Measurements from ENCODE around the gene CFAP221. TPM values are rescaled to one million over a fixed set of nuclear protein-coding genes. Genes with fewer than 3 reads are reported as not detected.

Gene CFAP221
- total RNA-seq, 1 donor from 2014 or later = 1.0 TPM

DNA sequence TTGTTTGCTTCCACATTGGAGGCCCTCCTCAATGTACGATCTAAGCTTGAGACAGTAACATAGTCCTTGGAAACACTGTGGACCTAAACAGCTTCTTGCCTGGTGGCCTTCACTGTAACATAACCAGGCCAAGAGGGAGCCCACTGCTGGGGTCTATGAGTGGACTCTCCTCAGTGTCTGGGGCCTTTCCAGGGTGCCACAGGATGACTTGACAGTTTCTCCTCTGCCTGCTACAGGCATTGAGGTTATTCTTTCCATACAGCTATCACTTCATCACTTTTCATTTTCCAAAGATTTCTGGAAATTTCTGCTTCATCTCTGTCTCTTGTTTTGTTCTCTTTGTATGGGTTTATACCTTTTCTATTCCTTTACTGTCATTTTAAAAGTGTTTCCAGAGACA lies 31.3 kb upstream of the CFAP221 start:
- Histone ChIP-seq H3K27me3 (ENCODE audit: low read depth) (peaks cover 24% of the 10 kb centered on the region), H3K27ac (replicated peaks) (no peak overlapping the region), H3K4me3 (no peak overlapping the region), H3K4me1 (no peaks in the 10 kb centered on the region), H3K9me3 (replicated peaks) (no peaks in the 10 kb centered on the region), H3K36me3 (no peaks in the 10 kb centered on the region)
- intact Hi-C loops (cut with micrococcal nuclease) = no loop called here
- no peak for DNase-seq
- no peak for TF ChIP-seq CTCF (IDR thresholded peaks at IDR 0.05; ENCODE audit: borderline replicate concordance)

DNA sequence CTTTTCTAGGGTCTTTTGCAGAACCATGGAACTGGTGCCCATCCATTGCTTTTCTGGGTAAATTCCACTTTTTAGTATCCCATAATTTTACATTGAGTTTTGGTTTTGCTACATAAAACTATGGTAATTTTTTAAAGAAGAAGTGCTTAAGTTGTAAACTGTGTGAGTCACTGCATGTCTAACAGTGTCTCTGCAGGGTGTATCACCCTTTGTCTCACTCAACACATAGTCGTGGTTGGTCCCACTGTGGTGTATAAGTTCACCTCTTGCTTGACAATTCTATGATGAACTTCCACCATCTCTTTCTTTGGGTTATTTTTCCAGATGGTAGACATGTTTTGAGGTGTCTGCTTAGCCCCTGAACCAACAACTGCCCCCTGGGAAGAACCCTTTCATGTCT lies 30.4 kb upstream of the CFAP221 start:
- no peaks in the 10 kb centered on the region for H3K4me1 ChIP-seq
- peaks cover 24% of the 10 kb centered on the region for H3K27me3 ChIP-seq (ENCODE audit: low read depth)
- DNase-seq = no peak
- H3K4me3 ChIP-seq = no peak overlapping the region
- TF ChIP-seq CTCF (IDR thresholded peaks at IDR 0.05; ENCODE audit: borderline replicate concordance) = no peak
- H3K27ac ChIP-seq (replicated peaks) = no peak overlapping the region
- H3K36me3 ChIP-seq = no peaks in the 10 kb centered on the region
- intact Hi-C loops (cut with micrococcal nuclease) = no loop called here
- H3K9me3 ChIP-seq (replicated peaks) = no peaks in the 10 kb centered on the region

DNA sequence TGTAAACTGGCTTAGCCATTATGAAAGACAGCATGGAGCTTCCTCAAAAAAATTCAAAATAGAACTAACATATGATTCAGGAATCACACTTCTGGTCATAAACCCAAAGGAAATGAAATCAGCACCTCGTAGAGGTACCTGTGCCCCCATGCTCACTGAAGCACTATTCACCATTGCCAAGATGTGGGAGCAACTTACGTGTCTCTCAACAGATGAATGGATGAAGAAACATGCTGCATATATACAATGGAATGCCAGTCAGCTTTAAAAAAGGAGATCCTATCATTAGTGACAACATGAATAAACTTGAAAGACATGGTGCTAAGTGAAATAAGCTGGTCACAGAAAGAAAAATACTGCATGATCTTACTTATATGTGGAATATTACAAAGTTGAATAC lies 28.1 kb upstream of the CFAP221 start:
- H3K27ac ChIP-seq (replicated peaks) = no peak overlapping the region
- no peak overlapping the region for H3K4me3 ChIP-seq
- no peak for TF ChIP-seq CTCF (IDR thresholded peaks at IDR 0.05; ENCODE audit: borderline replicate concordance)
- intact Hi-C loops (cut with micrococcal nuclease) = no loop called here
- DNase-seq = no peak
- H3K9me3 ChIP-seq (replicated peaks) = no peaks in the 10 kb centered on the region
- H3K27me3 ChIP-seq (ENCODE audit: low read depth) = peaks cover 24% of the 10 kb centered on the region
- H3K36me3 ChIP-seq = no peaks in the 10 kb centered on the region
- H3K4me1 ChIP-seq = no peaks in the 10 kb centered on the region

DNA sequence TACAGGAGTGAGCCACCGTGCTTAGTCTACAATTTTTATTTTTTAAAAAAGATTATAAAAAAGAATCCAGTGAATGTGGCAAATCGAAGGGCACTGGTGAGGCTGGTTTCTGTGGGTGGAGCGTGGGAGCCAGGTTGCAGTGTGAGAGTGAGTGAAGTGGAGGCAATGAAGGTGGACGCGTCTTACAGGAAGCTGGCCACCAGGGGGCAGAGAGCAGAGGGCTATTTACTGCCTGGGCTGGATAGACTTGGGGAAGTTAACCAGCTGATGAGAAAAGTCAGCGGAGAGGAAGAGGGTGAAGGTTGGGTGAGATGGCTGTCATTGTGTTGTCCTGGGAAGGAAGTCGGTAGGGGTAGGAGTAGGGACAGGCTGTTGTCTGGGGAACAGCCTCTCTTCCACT lies 26.8 kb upstream of the CFAP221 start:
- Histone ChIP-seq H3K36me3 (no peaks in the 10 kb centered on the region), H3K9me3 (replicated peaks) (no peaks in the 10 kb centered on the region), H3K4me3 (no peak overlapping the region), H3K27ac (replicated peaks) (no peak overlapping the region), H3K4me1 (no peaks in the 10 kb centered on the region), H3K27me3 (ENCODE audit: low read depth) (peaks cover 33% of the 10 kb centered on the region)
- intact Hi-C loops (cut with micrococcal nuclease) = no loop called here
- peak; percentile 44 for DNase-seq
- TF ChIP-seq CTCF (IDR thresholded peaks at IDR 0.05; ENCODE audit: borderline replicate concordance) = peak; percentile 69

GRCh38 chr2:119518401-119519056 lies 25.7 kb upstream of the CFAP221 start:
- intact Hi-C loops (cut with micrococcal nuclease) = no loop called here
- H3K4me3 ChIP-seq = no peak overlapping the region
- H3K27ac ChIP-seq (replicated peaks) = no peak overlapping the region
- no peak for DNase-seq
- H3K4me1 ChIP-seq = peaks cover under 1% of the 10 kb centered on the region
- no peak for TF ChIP-seq CTCF (IDR thresholded peaks at IDR 0.05; ENCODE audit: borderline replicate concordance)
- no peaks in the 10 kb centered on the region for H3K36me3 ChIP-seq
- H3K27me3 ChIP-seq (ENCODE audit: low read depth) = peaks cover 33% of the 10 kb centered on the region
- no peaks in the 10 kb centered on the region for H3K9me3 ChIP-seq (replicated peaks)

All from left ventricle myocardium inferior (tissue), 1 donor.